DND-41 (cell line): ENCODE results near the gene EAF1.

Source experiments
- ATAC-seq: fragments of 200-7000 bp; cut with Tn5 transposase; 3 replicates; pipeline ENCODE4 v1.9.1; 2021; ENCODE audit warnings: low read depth; ENCODE audit not compliant: insufficient read depth
- DNase-seq: peaks from one replicate; pipeline ENCODE4 v3.0.0-alpha.2; 2020
- H2AFZ ChIP-seq: 2 replicates; pipeline ENCODE4 v1.6.0; 2012; ENCODE audit warnings: low read depth, low read length
- H3K27ac ChIP-seq: 2 replicates; pipeline ENCODE4 v1.5.1; 2012; ENCODE audit warnings: low read length, inconsistent platforms
- H3K27me3 ChIP-seq: fragments of 200-600 bp; sonication (generic); 2 replicates; pipeline ENCODE4 v1.6.0; 2012; ENCODE audit warnings: low read length, mild to moderate bottlenecking, inconsistent platforms; ENCODE audit not compliant: insufficient read depth, poor library complexity
- H3K36me3 ChIP-seq: 2 replicates; pipeline ENCODE4 v1.5.1; 2012; ENCODE audit warnings: low read length, inconsistent platforms; ENCODE audit not compliant: insufficient read depth
- H3K4me1 ChIP-seq: 2 replicates; pipeline ENCODE4 v1.5.1; 2012; ENCODE audit warnings: mild to moderate bottlenecking, low read length; ENCODE audit not compliant: insufficient read depth
- H3K4me2 ChIP-seq: 2 replicates; pipeline ENCODE4 v1.6.0; 2012; ENCODE audit warnings: mild to moderate bottlenecking, moderate library complexity, low read length, inconsistent platforms; ENCODE audit not compliant: insufficient read depth
- H3K4me3 ChIP-seq, 2 experiments: fragments of 200-600 bp in 1 of 2; shearing (Covaris generic) in 1 of 2; 2 replicates each; pipeline ENCODE4 v1.5.1; 2012 to 2016; ENCODE audit warnings: inconsistent platforms in 2 of 2, low read length in 2 of 2, mild to moderate bottlenecking in 2 of 2, low read depth in 1 of 2, moderate library complexity in 1 of 2
- H3K79me2 ChIP-seq: 2 replicates; pipeline ENCODE4 v1.6.0; 2012; ENCODE audit warnings: low read length, inconsistent platforms; ENCODE audit not compliant: insufficient read depth
- H3K9ac ChIP-seq: 2 replicates; pipeline ENCODE4 v1.6.0; 2012; ENCODE audit warnings: low read depth, mild to moderate bottlenecking, inconsistent platforms, low read length, moderate library complexity
- H3K9me3 ChIP-seq: 2 replicates; pipeline ENCODE4 v1.5.1; 2012; ENCODE audit warnings: low read length, moderate library complexity, mild to moderate bottlenecking, inconsistent platforms; ENCODE audit not compliant: insufficient read depth, severe bottlenecking
- H4K20me1 ChIP-seq: 2 replicates; pipeline ENCODE4 v1.6.0; 2012; ENCODE audit warnings: low read length; ENCODE audit not compliant: insufficient read depth
- CTCF ChIP-seq: IDR thresholded peaks from 2 replicates; pipeline ENCODE4 v1.5.1; 2012; ENCODE audit warnings: borderline replicate concordance, low read length, moderate library complexity, mild to moderate bottlenecking; ENCODE audit not compliant: poor library complexity, severe bottlenecking; ENCODE audit errors: extremely low read depth
- EZH2 ChIP-seq: IDR thresholded peaks from 3 replicates; pipeline ENCODE4 v1.6.1; 2012; ENCODE audit warnings: borderline replicate concordance, low read depth, mild to moderate bottlenecking, moderate library complexity, low read length, inconsistent platforms; ENCODE audit not compliant: severe bottlenecking

EAF1 gene

GRCh38 chr3:15427182-15427880 is at the start of gene EAF1, which contains the start of gene METTL6:
Gene EAF1, plus strand, starts transcription at chr3:15427598. Its CDS starts 182 bp downstream, at chr3:15427780.
Gene METTL6, minus strand, starts transcription at chr3:15427544. Its CDS starts 1,033 bp downstream, at chr3:15426511.
- DNase-seq: peak; percentile 88
- no peak for TF ChIP-seq EZH2
- peak; percentile 30 for TF ChIP-seq CTCF
- peaks cover 58% of the 10 kb centered on the region for H3K4me1 ChIP-seq
- peaks cover 76% of the 10 kb centered on the region for H3K79me2 ChIP-seq
- H3K36me3 ChIP-seq: peaks cover 45% of the 10 kb centered on the region
- H3K4me3 ChIP-seq: peak within 1 kb of the TSS; percentile 57 to 81
- ATAC-seq: peak; percentile 90
- H3K27ac ChIP-seq: peak within 1 kb of the TSS; percentile 78
- H4K20me1 ChIP-seq: peaks cover 15% of the 10 kb centered on the region; the same call in 1 of the 2 replicates
- H3K4me2 ChIP-seq: peak within 1 kb of the TSS; percentile 87
- H2AFZ ChIP-seq: peak within 1 kb of the TSS; percentile 81
- no peaks in the 10 kb centered on the region for H3K27me3 ChIP-seq
- H3K9ac ChIP-seq: peak within 1 kb of the TSS; percentile 72
- H3K9me3 ChIP-seq: no peaks in the 10 kb centered on the region

GRCh38 chr3:15377961-15378791 is 49.2 kb upstream of the EAF1 start:
- H3K79me2 ChIP-seq: no peaks in the 10 kb centered on the region
- peak overlapping the region in 1 of 2 experiments; percentile 38; a peak in 2 of 4 replicates for H3K4me3 ChIP-seq
- H3K9ac ChIP-seq: no peak overlapping the region
- peak; percentile 94 for DNase-seq
- peak overlapping the region; percentile 61 for H3K4me2 ChIP-seq
- ATAC-seq: peak; percentile 96
- H3K27me3 ChIP-seq: no peaks in the 10 kb centered on the region
- TF ChIP-seq EZH2 (no peak), CTCF (peak; percentile 91)
- H3K4me1 ChIP-seq: peaks cover 7% of the 10 kb centered on the region
- peak overlapping the region; percentile 67 for H2AFZ ChIP-seq
- peak overlapping the region; percentile 41 for H3K27ac ChIP-seq
- H4K20me1 ChIP-seq: no peaks in the 10 kb centered on the region
- H3K36me3 ChIP-seq: no peaks in the 10 kb centered on the region
- no peaks in the 10 kb centered on the region for H3K9me3 ChIP-seq

GRCh38 chr3:15380980-15381890 is 46.2 kb upstream of the EAF1 start:
- H3K27ac ChIP-seq: no peak overlapping the region
- H3K9me3 ChIP-seq: peaks cover 3% of the 10 kb centered on the region
- H4K20me1 ChIP-seq: no peaks in the 10 kb centered on the region
- H3K36me3 ChIP-seq: no peaks in the 10 kb centered on the region
- no peak overlapping the region for H2AFZ ChIP-seq
- no peaks in the 10 kb centered on the region for H3K27me3 ChIP-seq
- H3K79me2 ChIP-seq: no peaks in the 10 kb centered on the region
- no peak overlapping the region for H3K9ac ChIP-seq
- H3K4me2 ChIP-seq: no peak overlapping the region
- H3K4me1 ChIP-seq: peaks cover 7% of the 10 kb centered on the region
- H3K4me3 ChIP-seq: no peak overlapping the region
- DNase-seq (no peak), ATAC-seq (no peak)
- TF ChIP-seq CTCF (no peak), EZH2 (no peak)
